Upper lobe of right lung (tissue), 1 donor: ENCODE data around the gene TYMP. TPM values are rescaled to one million over a fixed set of nuclear protein-coding genes. Genes with fewer than 3 reads are reported as not detected.

Source experiments
- ATAC-seq: fragments of 200-7000 bp; cut with Tn5 transposase; one replicate; pipeline ENCODE4 v1.9.1; 2020; ENCODE audit warnings: mild to moderate bottlenecking, moderate library complexity
- DNase-seq: peaks from one replicate; pipeline ENCODE4 v3.0.0-alpha.2; 2020
- H3K27ac ChIP-seq: fragments of 200-600 bp; one replicate; pipeline ENCODE4 v1.8.0; 2022
- H3K27me3 ChIP-seq: fragments of 200-600 bp; one replicate; pipeline ENCODE4 v1.8.0; 2022; ENCODE audit warnings: mild to moderate bottlenecking
- H3K36me3 ChIP-seq: fragments of 200-600 bp; one replicate; pipeline ENCODE4 v1.8.0; 2022
- H3K4me1 ChIP-seq: fragments of 200-600 bp; one replicate; pipeline ENCODE4 v1.8.0; 2022
- H3K4me3 ChIP-seq: fragments of 200-600 bp; one replicate; pipeline ENCODE4 v1.8.0; 2022; ENCODE audit warnings: mild to moderate bottlenecking
- H3K9me3 ChIP-seq: fragments of 200-600 bp; one replicate; pipeline ENCODE4 v1.8.0; 2022
- intact Hi-C: fragments of 100-400 bp; cut with DNase I; formaldehyde crosslinking; loops from one replicate; pipeline ENCODE4 v1.11.0; 2022
- total RNA-seq: library from RNA; stranded (reverse); fragmentation: NEBNext Ultra II Directional; extraction: Animal tissue kit (Norgen Biotek cat#: 25700); gene quantifications from one replicate; pipeline ENCODE4 v1.2.1, GENCODE V29; 2021
- TF ChIP-seq, protein P1 (sequence below): fragments of 200-600 bp; IDR thresholded peaks from one replicate; pipeline ENCODE4 v1.8.0; 2022; ENCODE audit warnings: antibody characterized with exemption
- donor health status: DM: no; HTN: yes; CAD: no; lungs with severe emphysema.

TYMP gene
- total RNA-seq, 1 donor from 2014 or later: 122 TPM

DNA sequence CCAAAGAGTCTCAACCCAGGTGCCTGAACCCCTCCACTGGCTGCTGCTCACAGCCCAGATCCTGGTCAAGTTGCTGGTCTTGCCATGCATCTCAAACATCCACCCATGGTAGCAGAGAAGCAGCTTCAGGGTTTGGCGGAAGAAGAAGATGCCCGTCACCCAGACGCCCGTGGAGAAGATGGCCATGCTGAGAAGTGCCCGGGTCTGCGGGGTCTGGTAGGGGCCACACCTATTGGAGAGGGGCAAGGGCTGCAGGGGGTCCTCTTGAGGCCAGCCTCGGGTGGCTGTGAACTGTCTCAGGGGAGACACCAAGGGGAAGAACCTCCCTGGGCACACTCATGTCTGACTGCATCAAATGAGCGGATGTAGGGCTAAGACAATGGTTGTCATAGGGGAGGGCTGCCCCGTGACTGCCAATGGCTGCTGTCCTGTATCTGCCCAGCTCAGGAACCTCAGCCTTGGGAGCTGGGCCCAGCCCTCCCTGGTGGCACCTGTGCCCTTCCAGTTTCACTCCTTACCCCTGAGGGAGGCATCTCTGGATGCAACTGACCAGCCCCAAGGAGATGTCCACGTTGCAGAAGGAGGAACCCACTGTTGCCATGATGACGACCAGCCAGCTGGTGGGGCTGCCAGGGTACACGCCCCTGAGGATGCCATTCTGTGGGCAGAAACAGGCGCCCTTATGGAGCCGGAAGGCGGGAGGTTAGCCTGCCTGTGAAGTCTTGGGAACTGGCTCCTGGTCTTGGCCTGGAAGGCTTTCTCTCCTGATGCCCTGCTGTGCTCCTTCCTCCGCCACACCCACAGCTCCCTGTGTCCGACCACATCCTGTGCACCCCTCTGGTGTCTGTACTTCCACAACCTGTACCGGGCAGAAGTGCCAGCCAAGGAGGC lies 47.2 kb upstream of the TYMP start:
- Histone ChIP-seq H3K9me3 (no peaks in the 10 kb centered on the region), H3K27me3 (no peaks in the 10 kb centered on the region), H3K36me3 (no peaks in the 10 kb centered on the region), H3K4me3 (no peak overlapping the region), H3K27ac (no peak overlapping the region), H3K4me1 (peaks cover 23% of the 10 kb centered on the region)
- intact Hi-C loops: no loop called here
- TF ChIP-seq, protein P1, sequence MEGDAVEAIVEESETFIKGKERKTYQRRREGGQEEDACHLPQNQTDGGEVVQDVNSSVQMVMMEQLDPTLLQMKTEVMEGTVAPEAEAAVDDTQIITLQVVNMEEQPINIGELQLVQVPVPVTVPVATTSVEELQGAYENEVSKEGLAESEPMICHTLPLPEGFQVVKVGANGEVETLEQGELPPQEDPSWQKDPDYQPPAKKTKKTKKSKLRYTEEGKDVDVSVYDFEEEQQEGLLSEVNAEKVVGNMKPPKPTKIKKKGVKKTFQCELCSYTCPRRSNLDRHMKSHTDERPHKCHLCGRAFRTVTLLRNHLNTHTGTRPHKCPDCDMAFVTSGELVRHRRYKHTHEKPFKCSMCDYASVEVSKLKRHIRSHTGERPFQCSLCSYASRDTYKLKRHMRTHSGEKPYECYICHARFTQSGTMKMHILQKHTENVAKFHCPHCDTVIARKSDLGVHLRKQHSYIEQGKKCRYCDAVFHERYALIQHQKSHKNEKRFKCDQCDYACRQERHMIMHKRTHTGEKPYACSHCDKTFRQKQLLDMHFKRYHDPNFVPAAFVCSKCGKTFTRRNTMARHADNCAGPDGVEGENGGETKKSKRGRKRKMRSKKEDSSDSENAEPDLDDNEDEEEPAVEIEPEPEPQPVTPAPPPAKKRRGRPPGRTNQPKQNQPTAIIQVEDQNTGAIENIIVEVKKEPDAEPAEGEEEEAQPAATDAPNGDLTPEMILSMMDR: no peak
- ATAC-seq (no peak), DNase-seq (no peak)

DNA sequence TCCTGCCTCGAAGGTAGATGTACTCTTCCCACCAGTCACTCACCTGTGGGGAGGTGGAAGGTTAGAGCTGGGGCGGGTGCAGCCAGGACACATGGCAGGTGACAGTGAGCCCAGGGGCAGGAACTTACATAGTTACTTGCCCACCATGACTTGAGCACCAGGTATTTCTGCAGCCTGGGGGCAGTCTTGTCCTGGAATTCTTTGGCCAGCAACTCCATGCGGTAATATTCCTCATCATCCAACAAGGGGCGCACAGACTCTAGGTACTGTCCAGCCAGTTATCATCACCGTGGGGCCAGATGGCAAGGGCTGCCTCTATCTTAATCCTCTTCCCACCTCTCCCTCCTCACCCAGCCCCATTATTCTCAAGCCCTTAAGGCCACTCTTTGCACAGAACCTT lies 46.3 kb upstream of the TYMP start:
- DNase-seq (no peak), ATAC-seq (no peak)
- Histone ChIP-seq H3K27me3 (no peaks in the 10 kb centered on the region), H3K36me3 (no peaks in the 10 kb centered on the region), H3K4me1 (peaks cover 15% of the 10 kb centered on the region), H3K4me3 (no peak overlapping the region), H3K9me3 (no peaks in the 10 kb centered on the region), H3K27ac (no peak overlapping the region)
- TF ChIP-seq, protein P1: peak; percentile 30
- intact Hi-C loops: no loop called here

DNA sequence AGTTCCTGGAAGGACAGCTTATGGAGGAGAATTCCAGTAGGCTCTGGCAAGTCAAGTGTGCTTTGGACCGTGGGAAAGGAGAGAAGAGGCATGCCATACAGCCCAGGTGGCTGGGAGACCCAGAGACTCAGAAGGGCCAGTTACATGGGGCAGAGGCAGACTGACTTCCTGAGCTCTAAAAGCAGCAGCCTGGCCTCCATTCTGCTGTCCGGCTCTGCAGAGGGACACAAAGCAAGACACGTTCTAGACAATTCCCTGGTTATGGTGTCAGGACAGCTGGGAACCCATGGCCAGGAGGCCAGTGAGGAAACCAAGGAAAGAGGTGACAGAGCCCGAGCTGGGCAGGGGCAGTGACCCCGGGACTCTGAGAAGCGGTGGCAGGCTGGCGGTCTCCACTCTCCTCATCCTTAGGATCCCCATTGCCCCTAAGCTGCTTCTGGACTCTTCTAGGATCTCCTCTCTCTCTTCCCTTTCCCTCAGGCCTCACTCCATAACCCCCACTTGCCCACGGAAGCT lies 45.7 kb upstream of the TYMP start:
- TF ChIP-seq, protein P1: no peak
- ATAC-seq (no peak), DNase-seq (no peak)
- Histone ChIP-seq H3K9me3 (no peaks in the 10 kb centered on the region), H3K4me1 (peaks cover 14% of the 10 kb centered on the region), H3K4me3 (no peak overlapping the region), H3K27me3 (no peaks in the 10 kb centered on the region), H3K27ac (no peak overlapping the region), H3K36me3 (no peaks in the 10 kb centered on the region)
- intact Hi-C loops: no loop called here

DNA sequence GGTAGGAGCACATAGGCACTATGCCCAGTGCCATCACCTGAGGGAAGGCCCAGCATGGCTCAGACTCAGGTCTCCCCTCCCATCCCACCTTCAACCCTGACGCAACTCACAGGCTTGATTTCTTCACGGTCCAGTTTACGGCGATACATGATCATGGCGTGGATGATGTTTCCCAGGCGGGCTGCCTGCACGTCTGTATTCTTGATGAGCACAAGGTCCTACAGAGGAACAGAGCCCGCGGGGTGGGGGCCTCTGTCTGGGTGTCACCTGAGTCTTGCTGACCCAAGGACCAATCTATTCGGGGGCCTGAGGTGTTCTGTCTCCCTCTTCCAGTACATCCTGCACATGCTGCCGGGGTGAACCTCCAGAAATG lies 44.6 kb upstream of the TYMP start:
- H3K9me3 ChIP-seq: no peaks in the 10 kb centered on the region
- no peaks in the 10 kb centered on the region for H3K36me3 ChIP-seq
- no peaks in the 10 kb centered on the region for H3K27me3 ChIP-seq
- H3K27ac ChIP-seq: no peak overlapping the region
- intact Hi-C loops: no loop called here
- ATAC-seq (no peak), DNase-seq (no peak)
- peaks cover 14% of the 10 kb centered on the region for H3K4me1 ChIP-seq
- H3K4me3 ChIP-seq: no peak overlapping the region
- TF ChIP-seq, protein P1: no peak

DNA sequence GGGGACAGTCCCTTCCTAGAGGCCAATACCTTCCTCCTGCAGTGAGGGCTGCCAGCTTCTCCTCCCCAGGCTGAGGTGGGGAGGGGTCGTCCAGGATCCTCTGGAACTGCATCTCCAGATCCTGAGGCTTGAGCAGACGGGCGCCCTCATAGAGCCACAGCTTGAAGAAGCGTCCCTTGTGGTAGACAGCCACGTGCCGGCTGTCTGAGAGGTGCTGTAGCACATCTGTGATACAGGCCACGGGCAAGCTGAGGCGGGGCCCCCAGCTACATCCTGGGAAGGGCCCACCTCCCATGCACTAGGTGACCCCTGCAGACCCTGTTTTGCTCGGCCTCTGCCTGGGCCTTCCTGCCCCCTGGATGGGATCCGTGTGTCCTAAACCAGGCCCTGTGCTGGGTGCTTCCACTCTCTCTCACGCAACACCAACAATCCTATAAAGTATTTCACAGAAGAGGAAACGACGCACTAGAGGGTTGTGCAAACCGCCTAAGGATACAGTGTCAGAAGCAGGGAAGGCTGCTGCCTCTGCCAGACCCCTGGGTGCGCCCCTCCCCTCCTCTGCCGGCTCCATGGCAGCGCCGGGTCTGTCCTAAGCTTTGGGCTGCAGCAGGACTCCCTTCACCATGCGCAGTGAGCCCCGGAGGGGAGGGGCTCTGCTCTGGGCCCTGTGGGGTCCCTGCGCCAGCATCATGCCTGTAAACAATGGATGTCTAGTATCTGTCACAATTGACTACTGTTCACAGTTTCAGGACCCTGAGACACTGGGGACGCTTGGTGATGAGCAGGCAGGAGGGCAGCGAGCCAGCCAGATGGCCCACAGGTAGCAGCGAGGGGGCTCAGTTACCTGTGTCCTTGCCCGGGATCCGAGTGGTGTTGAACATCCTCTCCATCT lies 43.9 kb upstream of the TYMP start:
- H3K27me3 ChIP-seq: no peaks in the 10 kb centered on the region
- H3K27ac ChIP-seq: no peak overlapping the region
- no peak for ATAC-seq
- no peak overlapping the region for H3K4me3 ChIP-seq
- H3K4me1 ChIP-seq: peaks cover 11% of the 10 kb centered on the region
- DNase-seq: no peak
- no peaks in the 10 kb centered on the region for H3K9me3 ChIP-seq
- TF ChIP-seq, protein P1: no peak
- intact Hi-C loops: no loop called here
- H3K36me3 ChIP-seq: no peaks in the 10 kb centered on the region
